HG03571 (cell line): ENCODE measurements around the gene CSTF1.

ENCODE experiments used
- ATAC-seq: cut with Tn5 transposase; IDR thresholded peaks from one replicate; pipeline ENCODE4 v1.9.1; 2021; ENCODE audit not compliant: unreplicated experiment

The CSTF1 gene

DNA sequence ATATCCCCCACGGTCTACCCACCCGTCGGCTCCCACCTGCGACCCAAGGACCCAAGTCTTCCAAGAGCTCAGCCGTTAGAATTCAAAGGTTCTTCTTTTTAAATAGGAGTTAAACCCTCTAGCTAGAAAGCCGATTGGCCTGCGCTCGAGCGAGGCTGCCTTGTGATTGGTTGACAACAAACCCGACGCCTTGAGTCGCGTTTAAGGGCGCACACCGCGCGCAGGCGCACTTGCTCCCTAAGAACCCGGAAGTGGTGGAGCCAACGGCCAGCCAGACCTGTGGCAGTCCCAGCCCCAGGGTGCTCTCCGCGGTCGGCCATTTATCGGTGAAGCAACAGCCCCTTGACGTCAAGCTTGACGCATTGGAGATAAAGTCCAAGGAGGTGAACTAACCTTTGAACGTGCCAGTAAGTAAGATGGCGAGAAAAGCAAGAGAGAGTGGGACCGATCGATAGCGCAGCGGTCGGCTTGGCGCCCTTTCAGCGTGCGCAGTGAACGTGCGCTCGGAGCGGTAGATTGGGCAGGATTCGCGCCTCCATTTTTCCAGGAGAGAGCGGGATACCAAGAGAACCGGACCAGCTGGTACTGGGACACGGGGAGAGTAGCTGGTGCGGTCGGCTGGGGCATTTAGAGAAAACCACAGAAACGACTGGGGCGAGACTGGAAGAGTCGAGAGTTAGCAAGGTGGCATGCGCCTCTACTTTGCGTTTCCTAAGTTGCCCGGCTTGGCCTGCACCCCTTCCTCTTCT is at the start of gene CSTF1, which contains the start of gene AURKA:
Gene CSTF1 (plus strand): TSS at position 514 of the 749 bp plus-strand sequence. CDS start 2,908 bp downstream, outside the sequence.
Gene AURKA (minus strand): TSS at position 84 of the 749 bp plus-strand sequence. CDS start 4,018 bp downstream, outside the sequence.
- ATAC-seq, result peak; percentile 94

GRCh38 chr20:56342783-56343182 is 49.7 kb upstream of the CSTF1 start:
- no peak for ATAC-seq

DNA sequence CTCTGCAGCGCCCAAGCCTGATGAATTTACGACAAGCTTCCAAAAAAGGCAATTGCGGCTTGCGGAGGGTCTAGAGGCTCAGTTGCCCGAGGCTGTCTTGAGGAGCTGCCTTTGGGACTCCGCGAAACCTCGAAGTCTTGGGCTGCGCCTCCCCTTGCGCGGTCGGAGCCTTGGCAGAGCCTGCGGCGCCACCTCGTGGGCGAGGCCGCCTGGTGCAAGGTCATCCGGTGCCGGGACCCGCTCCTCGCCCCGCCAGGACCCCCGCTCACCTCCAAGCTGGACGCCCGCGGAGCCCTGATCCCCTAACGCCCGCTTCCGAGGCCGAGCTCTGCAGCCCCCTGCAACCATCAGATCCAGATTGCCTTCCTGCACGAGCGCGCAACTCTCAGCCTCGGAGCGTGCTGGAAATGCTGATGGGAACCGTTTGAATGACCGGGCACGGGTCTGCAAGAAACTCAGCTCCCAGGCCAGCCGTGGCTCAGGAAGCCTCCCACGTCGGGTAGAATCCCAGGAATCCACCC is 48.5 kb upstream of the CSTF1 start:
- no peak for ATAC-seq

- no peak for ATAC-seq
Measured at GRCh38 chr20:56345911-56346310, 46.5 kb upstream of the CSTF1 start.

DNA sequence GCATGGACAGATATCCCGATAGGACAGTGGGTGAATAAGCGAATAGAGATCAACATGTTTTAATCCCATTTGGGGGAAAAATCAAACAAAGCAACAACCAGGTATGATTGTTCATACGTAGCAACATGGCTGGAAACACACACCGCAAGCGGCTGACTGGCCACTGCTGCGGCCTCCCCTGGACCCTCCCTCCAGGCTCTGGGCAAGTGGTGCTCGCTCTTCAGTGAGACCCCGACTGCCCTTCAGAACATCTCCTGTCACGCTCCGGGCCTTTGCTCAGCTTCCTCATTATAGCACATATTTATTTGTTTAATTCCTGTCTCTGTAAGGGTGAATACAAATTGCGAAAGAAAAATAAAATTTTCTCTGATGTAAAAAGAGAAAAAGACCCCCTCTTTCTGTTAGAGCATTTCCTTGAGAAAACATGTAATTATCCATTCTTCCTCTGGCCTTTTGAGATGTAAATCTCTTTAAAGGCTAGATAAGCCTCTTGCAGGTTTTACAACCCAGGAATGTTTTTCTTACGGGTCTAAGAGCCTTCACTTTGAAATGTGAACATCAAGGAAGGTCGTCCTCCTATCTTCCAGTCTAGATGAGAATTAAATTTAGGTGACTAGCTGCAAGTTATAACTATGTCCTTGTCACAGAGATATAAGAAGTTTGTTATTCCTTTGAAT is 44.7 kb upstream of the CSTF1 start:
- no peak for ATAC-seq

GRCh38 chr20:56348305-56348693 is 44.1 kb upstream of the CSTF1 start:
- no peak for ATAC-seq

DNA sequence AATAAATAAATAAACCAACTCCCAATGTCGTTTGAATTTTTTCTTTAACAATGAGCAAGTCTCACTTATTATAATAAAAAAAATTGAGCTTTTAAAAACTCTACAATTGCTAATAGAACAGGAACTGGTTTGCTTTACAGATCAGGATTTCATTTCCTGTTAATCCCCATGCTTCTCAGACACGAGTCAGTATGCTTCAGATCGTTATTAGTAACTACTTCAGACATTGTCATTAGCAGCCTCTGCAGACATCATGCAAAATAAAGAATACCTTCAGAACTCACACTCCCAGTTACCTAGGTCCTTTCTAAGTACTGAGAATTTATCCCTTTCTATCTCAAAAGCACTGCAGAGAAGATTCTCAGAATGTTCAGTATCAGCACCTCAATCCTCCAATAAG is 43.7 kb upstream of the CSTF1 start:
- ATAC-seq, result no peak

- no peak for ATAC-seq
Measured at GRCh38 chr20:56350842-56351241, 41.6 kb upstream of the CSTF1 start.

- ATAC-seq, result no peak
Measured at GRCh38 chr20:56352345-56353055, 39.9 kb upstream of the CSTF1 start.

DNA sequence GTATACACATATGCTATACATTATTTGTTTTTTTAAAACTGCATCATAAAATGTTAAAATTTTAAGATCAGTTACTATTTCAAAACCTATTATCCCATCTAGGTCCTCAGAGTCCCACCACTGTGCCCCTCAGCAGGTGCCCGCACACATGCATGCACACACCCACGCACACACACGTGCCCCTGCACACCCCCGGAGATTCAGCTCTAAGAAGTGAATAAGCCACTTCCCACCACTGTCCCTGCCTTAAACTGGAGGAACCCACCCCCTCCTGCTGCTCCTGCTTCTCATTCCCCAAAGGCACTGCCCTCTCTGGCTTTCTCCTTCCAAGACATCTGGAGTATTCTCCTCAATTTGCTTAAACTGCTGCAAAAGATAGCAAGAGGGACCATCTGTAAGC is 39.1 kb upstream of the CSTF1 start:
- ATAC-seq, result no peak

GRCh38 chr20:56358070-56358469 is 34.4 kb upstream of the CSTF1 start:
- no peak for ATAC-seq

GRCh38 chr20:56358600-56359211 is 33.7 kb upstream of the CSTF1 start, which contains the start of gene FAM210B:
TSS of gene FAM210B (plus strand) at chr20:56358974. CDS start at chr20:56359006, 32 bp downstream.
- peak; percentile 99 for ATAC-seq

DNA sequence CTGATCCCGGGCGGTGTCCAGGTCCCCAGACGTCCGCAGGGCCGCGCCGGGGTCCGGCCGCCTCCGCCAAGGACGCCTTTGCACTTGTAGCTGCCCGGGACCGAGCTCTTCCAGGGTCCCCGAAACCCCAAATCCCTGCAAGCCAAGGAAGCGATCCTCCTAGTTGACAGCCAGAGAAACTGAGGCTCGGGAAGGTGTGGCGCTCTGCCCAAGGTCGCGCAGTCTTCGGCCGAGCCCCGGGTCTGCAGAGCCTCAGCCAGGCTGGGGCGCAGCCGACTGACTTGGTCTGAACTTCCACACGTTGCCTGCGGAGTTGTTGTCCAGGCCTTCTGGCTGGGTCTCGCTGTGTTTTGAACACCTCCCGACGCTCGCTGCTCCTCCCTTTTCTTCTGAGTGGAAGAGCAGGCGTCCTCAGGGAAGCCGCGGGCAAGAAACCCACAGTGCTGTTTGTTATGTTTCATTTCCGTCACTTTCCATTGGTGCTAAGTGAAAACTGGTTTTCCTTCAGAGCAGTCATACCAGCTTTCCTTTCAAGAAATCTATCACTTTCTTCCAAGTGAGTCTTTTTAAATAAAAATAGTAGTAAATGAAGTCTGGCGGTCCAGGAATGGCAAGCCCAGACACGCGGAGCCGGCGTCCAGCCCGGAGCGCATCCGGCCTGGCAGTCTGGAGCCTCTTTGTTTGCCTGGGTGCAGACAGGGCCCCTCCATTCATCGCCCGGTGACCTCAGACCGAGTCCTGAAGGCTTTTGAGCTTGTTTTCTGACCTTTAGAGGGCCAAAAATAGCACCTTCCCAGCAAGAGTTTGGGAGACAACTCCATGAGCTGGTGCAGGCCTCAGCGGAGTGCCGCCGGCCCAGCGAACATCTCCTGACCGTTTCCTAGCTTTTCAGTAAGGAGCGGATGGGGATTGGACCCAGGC is 33.0 kb upstream of the CSTF1 start:
- no peak for ATAC-seq

DNA sequence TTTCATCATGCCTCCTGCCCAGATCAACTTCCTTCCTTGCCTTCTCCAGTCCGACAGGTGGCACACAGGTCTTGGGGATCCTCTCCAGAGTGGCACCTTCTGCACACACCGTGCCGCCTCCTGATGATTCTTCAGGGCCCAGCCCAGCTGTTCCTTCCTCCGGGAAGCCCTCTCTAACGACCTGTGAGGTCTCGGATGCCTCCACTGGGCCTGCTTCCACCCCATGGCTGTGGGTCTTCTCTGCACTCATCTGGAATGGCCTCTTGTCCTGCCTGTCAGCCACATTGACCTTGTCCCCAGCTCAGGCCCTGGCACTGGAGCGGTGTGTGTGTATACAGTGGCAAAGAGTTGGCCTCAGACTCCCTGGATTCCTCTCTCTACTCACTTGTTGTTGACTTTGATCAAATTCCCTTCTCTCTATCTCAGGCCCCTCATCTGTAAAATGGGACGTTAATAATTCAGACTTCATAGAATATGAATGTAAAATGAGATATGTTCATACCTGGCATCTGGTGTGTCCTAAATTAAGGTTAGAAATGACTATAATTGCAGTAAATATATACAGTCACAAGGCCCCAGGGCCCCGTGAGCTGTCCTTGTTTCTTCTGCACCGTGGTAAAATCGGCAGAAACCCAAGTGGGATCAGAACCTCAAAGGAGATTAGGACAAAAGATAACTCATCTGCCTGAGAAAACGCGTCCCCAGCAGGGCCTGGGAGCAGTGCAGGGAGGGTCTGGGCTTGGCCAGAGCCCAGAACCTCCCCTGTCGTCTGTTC is 32.1 kb upstream of the CSTF1 start:
- ATAC-seq, result no peak

- no peak for ATAC-seq
Measured at GRCh38 chr20:56360908-56361205, 31.6 kb upstream of the CSTF1 start.

GRCh38 chr20:56361900-56362299 is 30.5 kb upstream of the CSTF1 start:
- no peak for ATAC-seq

GRCh38 chr20:56362833-56363413 is 29.5 kb upstream of the CSTF1 start:
- ATAC-seq, result no peak

GRCh38 chr20:56363491-56363890 is 29.0 kb upstream of the CSTF1 start:
- no peak for ATAC-seq
